ENCODE data around the gene NEAT1.

The NEAT1 gene

GRCh38 chr11:65389294-65389980 lies 33.2 kb upstream of the NEAT1 start:
- peak; percentile 14 for DNase-seq (ENCODE audit: low spot score)

DNA sequence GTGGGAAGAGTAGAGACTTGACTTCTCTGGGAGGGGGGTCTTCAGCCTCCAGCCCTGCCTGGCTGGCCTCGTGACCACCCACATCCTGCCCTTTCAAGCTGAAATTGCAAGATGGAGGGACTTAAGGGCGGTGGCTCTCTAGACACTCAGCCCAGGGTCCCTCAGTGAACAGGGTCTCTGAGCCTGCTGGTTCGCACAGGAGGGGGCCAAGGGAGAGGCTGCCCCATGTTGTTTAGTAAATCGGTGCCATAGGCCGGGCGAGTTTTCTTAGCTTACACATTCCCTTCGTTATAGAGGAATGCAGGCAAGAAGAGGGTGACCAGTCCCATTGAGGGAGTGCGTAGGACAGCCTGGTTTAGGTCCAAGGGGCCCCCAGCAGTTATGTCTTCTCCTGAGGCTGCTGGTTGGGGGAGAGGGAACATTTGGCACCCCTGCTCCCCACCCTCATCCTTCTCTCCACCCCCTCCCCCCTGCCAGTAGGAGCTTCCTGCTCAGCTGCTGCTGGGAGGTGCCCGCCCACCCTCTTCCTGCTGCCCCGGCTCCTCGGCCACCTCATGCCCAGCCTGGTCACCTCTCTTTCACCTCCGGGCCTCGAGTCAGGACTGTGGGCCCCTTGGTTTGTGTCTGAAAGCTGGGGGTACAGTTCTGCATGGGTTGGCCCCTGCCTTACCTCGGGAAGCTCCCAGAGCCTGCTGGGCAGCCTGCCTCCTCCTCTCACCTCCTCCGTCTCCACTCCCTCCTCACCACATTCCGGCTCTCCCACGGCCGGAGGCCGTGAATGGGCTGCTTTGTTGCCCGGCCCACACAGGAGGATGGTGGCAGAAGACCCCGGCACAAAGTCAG lies 32.3 kb upstream of the NEAT1 start:
- DNase-seq (ENCODE audit: low spot score) = no peak

DNA sequence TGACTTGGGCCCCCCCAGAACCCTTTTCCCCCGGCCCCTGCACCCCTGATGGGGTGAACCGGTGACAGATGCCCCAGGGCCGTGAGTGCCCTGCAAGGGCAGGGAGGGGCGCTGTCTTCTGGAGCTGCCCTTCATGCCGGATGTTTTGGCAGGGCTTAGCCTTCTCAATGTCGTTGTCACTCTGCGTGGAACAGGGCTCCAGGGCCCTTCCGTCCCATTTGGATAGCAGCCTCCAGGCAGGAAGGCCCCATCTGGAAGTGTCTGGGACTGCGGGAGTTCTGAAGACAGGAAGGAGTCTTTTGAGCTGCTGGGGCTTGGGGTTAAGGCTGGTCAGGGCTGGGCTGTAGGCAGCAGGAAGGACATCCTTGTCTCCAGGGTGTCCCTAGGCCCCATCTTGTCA lies 31.6 kb upstream of the NEAT1 start:
- DNase-seq (ENCODE audit: low spot score) = peak; percentile 39

DNA sequence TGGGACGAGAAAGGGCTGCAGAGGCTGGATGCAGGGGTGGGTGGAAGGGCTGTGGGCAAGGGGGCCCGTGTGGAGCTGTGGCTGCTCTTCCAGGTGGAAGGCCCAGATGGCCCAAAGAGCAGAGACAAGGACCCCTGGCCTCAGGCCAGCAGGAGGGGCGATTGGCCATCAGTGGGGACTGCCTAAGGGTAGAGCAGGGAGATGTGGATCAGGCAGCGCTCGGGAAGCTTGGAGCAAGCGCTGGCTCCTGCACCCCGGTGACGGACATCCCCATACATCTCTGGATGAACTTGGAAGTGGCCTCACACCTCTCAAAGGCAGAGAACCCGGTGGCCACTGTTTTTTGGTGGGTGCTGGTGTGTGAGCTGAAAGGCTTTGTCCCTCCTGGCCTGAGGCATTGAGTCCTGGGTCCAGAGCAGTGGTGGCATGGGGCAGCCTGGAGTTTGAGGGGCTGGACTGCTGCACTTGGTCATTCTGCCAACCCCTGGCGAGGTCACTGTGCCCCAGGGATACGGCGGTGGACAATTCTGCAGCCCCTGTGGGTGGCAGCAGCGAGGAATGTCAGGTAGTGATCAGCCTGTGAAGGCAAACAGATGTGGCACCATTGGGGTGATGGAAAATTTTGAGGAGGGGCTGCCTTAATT lies 30.3 kb upstream of the NEAT1 start:
- no peak for DNase-seq (ENCODE audit: low spot score)

GRCh38 chr11:65392899-65393298 lies 29.7 kb upstream of the NEAT1 start:
- no peak for DNase-seq (ENCODE audit: low spot score)

GRCh38 chr11:65393513-65394079 lies 29.0 kb upstream of the NEAT1 start:
- no peak for DNase-seq (ENCODE audit: low spot score)

- DNase-seq (ENCODE audit: low spot score) = no peak
Measured at GRCh38 chr11:65394125-65394536, 28.5 kb upstream of the NEAT1 start.

GRCh38 chr11:65395961-65396530 lies 26.6 kb upstream of the NEAT1 start:
- no peak for DNase-seq (ENCODE audit: low spot score)

- no peak for DNase-seq (ENCODE audit: low spot score)
Measured at GRCh38 chr11:65396769-65397745, 25.5 kb upstream of the NEAT1 start.

- DNase-seq (ENCODE audit: low spot score) = peak; percentile 21
Measured at GRCh38 chr11:65398362-65398910, 24.2 kb upstream of the NEAT1 start.

DNA sequence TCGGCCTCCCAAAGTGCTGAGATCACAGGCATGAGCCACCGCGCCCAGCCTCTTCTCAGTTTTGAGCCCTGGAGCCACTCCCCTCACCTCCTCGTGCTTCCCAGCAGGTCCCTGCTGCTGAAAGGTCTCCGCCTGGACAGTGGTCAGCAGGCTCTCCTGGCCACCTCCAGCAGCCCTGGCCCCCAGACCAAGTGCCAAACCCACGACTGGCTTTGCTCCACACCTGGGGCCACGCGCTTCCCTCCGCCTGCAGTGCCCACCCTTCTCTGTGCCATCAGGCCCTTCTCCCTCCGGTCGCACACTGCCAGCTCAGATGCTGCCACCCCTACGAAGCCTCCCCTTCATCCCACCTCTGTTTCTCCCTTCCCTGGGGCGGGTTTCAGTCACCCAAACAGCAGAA lies 23.3 kb upstream of the NEAT1 start:
- no peak for DNase-seq (ENCODE audit: low spot score)

GRCh38 chr11:65399845-65400244 lies 22.8 kb upstream of the NEAT1 start:
- DNase-seq (ENCODE audit: low spot score) = no peak

DNA sequence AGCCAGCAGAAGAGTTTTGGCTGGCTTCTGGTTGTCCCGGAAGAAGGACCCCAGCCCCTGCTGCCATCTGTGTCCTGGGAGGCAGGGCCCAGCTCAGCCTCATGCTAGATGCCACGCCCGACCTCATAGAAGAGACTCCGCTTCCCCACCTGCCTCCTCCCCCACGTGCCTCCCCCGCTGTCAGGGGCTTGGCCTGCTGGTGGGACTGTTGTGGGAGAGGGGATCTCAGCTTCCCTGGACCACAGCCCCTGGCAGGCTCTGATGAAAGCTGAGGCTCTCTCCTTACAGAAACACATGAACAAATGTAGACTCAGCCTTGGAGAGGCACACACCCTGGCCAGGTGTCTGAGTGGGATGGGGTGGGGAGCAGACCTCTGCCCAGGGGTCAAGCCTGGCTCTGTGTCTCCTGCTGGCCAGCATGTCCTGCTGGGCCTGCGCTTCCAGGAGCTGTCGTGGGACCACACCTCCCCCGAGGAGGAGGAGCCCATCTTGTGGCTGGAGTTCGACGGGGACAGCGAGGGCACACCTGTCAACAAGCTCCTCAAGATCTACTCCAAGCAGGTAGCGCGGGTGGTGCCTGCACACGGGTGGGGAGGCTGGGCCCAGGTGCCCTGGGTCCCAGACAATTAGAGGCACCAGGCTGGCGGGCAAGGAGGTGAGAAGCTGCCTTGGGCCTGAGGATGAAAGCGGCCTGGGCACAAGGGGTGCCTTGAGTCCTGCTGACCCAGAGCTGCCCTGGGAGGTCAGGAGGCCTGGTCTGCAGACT lies 22.1 kb upstream of the NEAT1 start:
- DNase-seq (ENCODE audit: low spot score) = no peak

- DNase-seq (ENCODE audit: low spot score) = no peak
Measured at GRCh38 chr11:65401073-65401802, 21.4 kb upstream of the NEAT1 start.

DNA sequence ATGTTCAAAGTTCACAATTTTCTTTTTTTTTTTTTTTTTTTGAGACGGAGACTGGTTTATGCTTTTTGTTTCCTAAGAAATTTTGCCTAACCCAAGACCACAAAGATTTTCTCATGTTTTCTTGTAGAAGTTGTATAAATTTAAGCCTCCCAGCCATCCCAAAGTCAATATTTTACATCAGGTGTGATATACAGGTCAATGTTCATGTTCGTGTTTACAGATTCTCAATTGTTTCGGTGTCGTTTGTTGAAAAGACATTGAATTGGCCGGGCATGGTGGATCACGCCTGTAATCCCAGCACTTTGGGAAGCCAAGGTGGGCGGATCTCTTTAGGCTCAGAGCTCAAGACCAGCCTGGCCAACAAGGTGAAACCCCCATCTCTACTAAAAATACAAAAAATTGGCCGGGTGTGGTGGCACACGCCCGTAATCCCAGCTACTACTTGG lies 20.8 kb upstream of the NEAT1 start:
- DNase-seq (ENCODE audit: low spot score) = no peak

GRCh38 chr11:65402790-65403189 lies 19.8 kb upstream of the NEAT1 start:
- DNase-seq (ENCODE audit: low spot score) = no peak

- no peak for DNase-seq (ENCODE audit: low spot score)
Measured at GRCh38 chr11:65403607-65404121, 18.9 kb upstream of the NEAT1 start.

GRCh38 chr11:65404210-65404609 lies 18.4 kb upstream of the NEAT1 start:
- DNase-seq (ENCODE audit: low spot score) = no peak
